ENCODE data around the gene TRIM32. TPM values are rescaled to one million over a fixed set of nuclear protein-coding genes. Genes with fewer than 3 reads are reported as not detected.
A peak's percentile ranks its signal among the peaks of the same experiment; 100 is the strongest.

The TRIM32 gene, protein sequence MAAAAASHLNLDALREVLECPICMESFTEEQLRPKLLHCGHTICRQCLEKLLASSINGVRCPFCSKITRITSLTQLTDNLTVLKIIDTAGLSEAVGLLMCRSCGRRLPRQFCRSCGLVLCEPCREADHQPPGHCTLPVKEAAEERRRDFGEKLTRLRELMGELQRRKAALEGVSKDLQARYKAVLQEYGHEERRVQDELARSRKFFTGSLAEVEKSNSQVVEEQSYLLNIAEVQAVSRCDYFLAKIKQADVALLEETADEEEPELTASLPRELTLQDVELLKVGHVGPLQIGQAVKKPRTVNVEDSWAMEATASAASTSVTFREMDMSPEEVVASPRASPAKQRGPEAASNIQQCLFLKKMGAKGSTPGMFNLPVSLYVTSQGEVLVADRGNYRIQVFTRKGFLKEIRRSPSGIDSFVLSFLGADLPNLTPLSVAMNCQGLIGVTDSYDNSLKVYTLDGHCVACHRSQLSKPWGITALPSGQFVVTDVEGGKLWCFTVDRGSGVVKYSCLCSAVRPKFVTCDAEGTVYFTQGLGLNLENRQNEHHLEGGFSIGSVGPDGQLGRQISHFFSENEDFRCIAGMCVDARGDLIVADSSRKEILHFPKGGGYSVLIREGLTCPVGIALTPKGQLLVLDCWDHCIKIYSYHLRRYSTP
- total RNA-seq, result 10 to 100 TPM in 3 of 4 donors, 1 to 10 TPM in 1; 4.1 to 40.2 (median 12.7) TPM

DNA sequence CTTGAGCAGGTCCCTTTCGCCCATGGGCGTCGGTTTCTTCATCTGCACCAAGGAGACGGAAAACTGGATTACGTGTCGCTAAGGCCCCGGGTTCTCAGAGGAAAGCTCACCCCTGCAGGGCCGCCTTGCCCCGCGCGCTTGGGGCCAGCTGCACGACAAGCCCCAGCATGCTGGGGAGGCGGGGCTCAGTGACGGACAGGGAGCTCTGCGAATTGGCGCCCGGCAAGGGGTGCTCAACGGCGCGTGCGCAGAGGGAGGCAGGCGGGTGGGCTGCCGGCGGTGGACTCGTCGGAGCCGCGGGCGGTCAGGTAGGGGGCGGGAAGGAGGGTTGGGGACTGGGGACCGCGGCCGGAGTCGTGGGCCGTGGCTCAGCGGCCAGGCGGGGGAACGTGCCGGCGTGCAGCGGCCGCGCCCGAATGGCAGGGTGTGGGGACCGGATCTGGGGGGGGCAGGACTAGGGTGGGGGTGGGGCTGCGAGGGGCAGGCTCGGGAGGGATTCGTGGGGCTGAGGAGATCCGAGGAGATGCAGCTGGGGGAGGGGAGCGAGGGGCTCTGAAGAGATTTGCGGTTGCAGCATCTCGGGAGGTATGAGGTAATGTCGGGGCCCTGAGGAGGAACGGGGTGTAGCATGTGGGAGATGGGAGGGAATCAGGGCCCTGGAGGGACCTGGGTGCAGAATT is at the start of gene TRIM32:
TRIM32 (plus strand) TSS at position 232 of the 680 bp plus-strand sequence. CDS start 10,438 bp downstream, outside the sequence.
- WGBS, 2 donors (ENCODE audit: low coverage in 1 of 2), result 0 to 2% methylated on average over 4 to 34 of the region's 54 CpGs
- H3K4me1 ChIP-seq, result peaks cover 14 to 53% (median 31%) of the 10 kb centered on the region in 4 donors
- peak within 1 kb of the TSS; percentile 64 to 88 (median 78) for H3K4me3 ChIP-seq
- no peaks in the 10 kb centered on the region for H3K9me3 ChIP-seq
- peak within 1 kb of the TSS; percentile 71 to 90 (median 86) for H3K27ac ChIP-seq
- in situ Hi-C loops (cut with MboI; ENCODE audit: low pct_ligation_motif_present in 1 of 4, low pct_unique_long_range_greater_than_20kb in 1 of 4, low sequenced_read_pairs in 3 of 4) (no loop called here), intact Hi-C loops (cut with DNase I; ENCODE audit: low total_unique reads) (no loop called here)
- peak; percentile 31 for TF ChIP-seq POLR2A (IDR thresholded peaks at IDR 0.05)
- peak; percentile 37 to 56 (median 49) for TF ChIP-seq POLR2AphosphoS5 (IDR thresholded peaks at IDR 0.05)
- no peak for TF ChIP-seq EP300 (IDR thresholded peaks at IDR 0.05; ENCODE audit: low read depth)
- TF ChIP-seq, protein P1, sequence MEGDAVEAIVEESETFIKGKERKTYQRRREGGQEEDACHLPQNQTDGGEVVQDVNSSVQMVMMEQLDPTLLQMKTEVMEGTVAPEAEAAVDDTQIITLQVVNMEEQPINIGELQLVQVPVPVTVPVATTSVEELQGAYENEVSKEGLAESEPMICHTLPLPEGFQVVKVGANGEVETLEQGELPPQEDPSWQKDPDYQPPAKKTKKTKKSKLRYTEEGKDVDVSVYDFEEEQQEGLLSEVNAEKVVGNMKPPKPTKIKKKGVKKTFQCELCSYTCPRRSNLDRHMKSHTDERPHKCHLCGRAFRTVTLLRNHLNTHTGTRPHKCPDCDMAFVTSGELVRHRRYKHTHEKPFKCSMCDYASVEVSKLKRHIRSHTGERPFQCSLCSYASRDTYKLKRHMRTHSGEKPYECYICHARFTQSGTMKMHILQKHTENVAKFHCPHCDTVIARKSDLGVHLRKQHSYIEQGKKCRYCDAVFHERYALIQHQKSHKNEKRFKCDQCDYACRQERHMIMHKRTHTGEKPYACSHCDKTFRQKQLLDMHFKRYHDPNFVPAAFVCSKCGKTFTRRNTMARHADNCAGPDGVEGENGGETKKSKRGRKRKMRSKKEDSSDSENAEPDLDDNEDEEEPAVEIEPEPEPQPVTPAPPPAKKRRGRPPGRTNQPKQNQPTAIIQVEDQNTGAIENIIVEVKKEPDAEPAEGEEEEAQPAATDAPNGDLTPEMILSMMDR (IDR thresholded peaks at IDR 0.05), result no peak
- H3K36me3 ChIP-seq, result no peaks in the 10 kb centered on the region
- peak; percentile 93 for DNase-seq
- H3K27me3 ChIP-seq, result no peaks in the 10 kb centered on the region

DNA sequence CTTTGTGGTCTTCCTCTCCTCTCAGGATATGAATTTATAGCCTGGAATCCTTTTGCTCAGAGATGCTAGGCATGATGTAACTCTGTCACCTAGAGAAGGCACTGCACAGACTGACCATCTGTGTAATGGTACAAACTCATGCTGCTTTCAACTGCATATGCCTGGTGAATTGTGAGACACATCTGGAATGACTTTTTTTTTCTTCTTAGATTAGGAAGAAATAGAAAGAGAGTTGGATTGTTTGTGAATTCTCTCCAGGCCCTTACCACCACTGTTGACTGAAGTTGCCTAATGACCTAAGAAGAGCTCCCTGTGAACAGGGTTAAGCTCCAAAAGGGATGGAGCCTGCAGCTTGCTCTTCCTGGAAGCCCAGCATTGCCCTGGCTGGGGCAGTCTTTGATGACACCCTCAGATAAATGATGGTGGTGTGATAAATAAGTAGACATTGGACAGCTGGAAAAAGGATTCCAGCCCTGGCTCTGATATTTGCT is 47.8 kb upstream of the TRIM32 start:
- H3K4me3 ChIP-seq, result no peak overlapping the region
- in situ Hi-C loops (cut with MboI; ENCODE audit: low pct_ligation_motif_present in 1 of 4, low pct_unique_long_range_greater_than_20kb in 1 of 4, low sequenced_read_pairs in 3 of 4), result loop anchor here in 1 of 4 donors (25.0 kb wide), 1 partner anchor 477 kb away; the partner anchor contains the start of gene PAPPA
- no peaks in the 10 kb centered on the region for H3K27me3 ChIP-seq
- no peak for DNase-seq
- no peaks in the 10 kb centered on the region for H3K4me1 ChIP-seq
- H3K36me3 ChIP-seq, result no peaks in the 10 kb centered on the region
- no peaks in the 10 kb centered on the region for H3K9me3 ChIP-seq
- H3K27ac ChIP-seq, result no peak overlapping the region
- TF ChIP-seq, protein P1 (IDR thresholded peaks at IDR 0.05), result no peak
- no peak for TF ChIP-seq POLR2A (IDR thresholded peaks at IDR 0.05)
- TF ChIP-seq POLR2AphosphoS5 (IDR thresholded peaks at IDR 0.05), result no peak
- TF ChIP-seq EP300 (IDR thresholded peaks at IDR 0.05; ENCODE audit: low read depth), result no peak
- intact Hi-C loops (cut with DNase I; ENCODE audit: low total_unique reads), result no loop called here

DNA sequence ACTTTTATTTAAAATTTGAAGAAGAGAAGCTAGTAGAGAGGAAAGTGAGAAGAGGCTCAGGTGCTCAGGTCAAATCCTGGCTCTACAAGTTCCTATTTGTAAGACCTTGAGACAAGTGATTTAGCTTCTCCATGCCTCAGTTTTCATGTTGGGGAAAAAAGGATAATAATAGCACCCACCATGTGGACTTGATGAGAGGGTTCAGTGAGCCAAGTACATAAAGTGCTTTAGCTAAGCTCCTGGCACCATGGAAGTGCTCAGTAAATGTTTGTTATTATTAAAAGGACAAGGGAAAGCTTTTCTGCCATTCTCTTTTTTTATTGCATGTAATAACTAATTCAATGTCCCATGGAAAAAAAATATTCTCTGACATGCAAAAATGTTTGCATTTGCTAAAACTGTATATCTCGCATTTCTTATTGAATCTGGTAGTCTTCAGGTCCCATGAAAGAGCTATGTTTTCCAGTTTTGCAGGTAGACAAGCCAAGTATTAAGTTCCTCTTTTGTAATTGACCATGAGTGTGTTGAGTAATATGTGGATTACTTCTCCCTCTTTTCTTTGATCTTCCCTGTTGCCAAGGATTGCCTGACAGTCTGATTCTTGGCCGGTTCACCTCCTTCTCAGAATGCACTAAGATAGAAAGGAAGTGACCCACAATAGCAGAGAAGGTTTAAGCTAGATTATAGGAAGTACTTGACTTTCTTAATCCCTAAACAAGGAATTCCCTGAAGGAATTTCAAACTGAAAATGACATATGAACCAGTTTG is 45.6 kb upstream of the TRIM32 start:
- in situ Hi-C loops (cut with MboI; ENCODE audit: low pct_ligation_motif_present in 1 of 4, low pct_unique_long_range_greater_than_20kb in 1 of 4, low sequenced_read_pairs in 3 of 4) (loop anchor here in 2 of 4 donors (10.0 to 25.0 kb wide), 2 partner anchors 479 to 1047 kb away; partner anchors contain the start of gene PAPPA (in 1 of the 2)), intact Hi-C loops (cut with DNase I; ENCODE audit: low total_unique reads) (no loop called here)
- no peaks in the 10 kb centered on the region for H3K9me3 ChIP-seq
- WGBS, 2 donors (ENCODE audit: low coverage in 1 of 2), result 47 to 65% methylated on average over 1 to 2 of the region's 2 CpGs
- no peak overlapping the region for H3K4me3 ChIP-seq
- no peak overlapping the region for H3K27ac ChIP-seq
- H3K27me3 ChIP-seq, result no peaks in the 10 kb centered on the region
- TF ChIP-seq POLR2AphosphoS5 (IDR thresholded peaks at IDR 0.05) (no peak), POLR2A (IDR thresholded peaks at IDR 0.05) (no peak), EP300 (IDR thresholded peaks at IDR 0.05; ENCODE audit: low read depth) (no peak)
- TF ChIP-seq, protein P1 (IDR thresholded peaks at IDR 0.05), result no peak
- no peaks in the 10 kb centered on the region for H3K4me1 ChIP-seq
- DNase-seq, result no peak
- H3K36me3 ChIP-seq, result no peaks in the 10 kb centered on the region

Measured in transverse colon (tissue), 4 donors.